Measurements from ENCODE around the gene CPPED1. TPM values are rescaled to one million over a fixed set of nuclear protein-coding genes. Genes with fewer than 3 reads are reported as not detected.

The CPPED1 gene
- polyA plus RNA-seq, 2 donors, result 22.3 to 27.8 TPM

GRCh38 chr16:12732600-12732999 is 71.1 kb downstream of the CPPED1 start:
- Histone ChIP-seq H3K4me1 (ENCODE audit: control insufficient read depth in 2 of 2, insufficient read depth in 2 of 2, low read length in 1 of 2) (no peaks in the 10 kb centered on the region), H3K27ac (ENCODE audit: low read depth in 2 of 2, low read length in 1 of 2) (no peak overlapping the region), H3K36me3 (ENCODE audit: control insufficient read depth in 2 of 2, insufficient read depth in 2 of 2, low read length in 1 of 2) (peaks cover 0 to 2% of the 10 kb centered on the region in 2 donors), H3K27me3 (ENCODE audit: control insufficient read depth in 1 of 2, insufficient read depth in 2 of 2, low read length in 2 of 2) (no peaks in the 10 kb centered on the region), H3K4me3 (ENCODE audit: low read depth in 1 of 2, low read length in 2 of 2) (no peak overlapping the region), H3K9me3 (ENCODE audit: control insufficient read depth in 2 of 2, insufficient read depth in 1 of 2, low read depth in 1 of 2, low read length in 1 of 2) (peaks cover 0 to 6% of the 10 kb centered on the region in 2 donors)

GRCh38 chr16:12729448-12729847 is 74.2 kb downstream of the CPPED1 start:
- Histone ChIP-seq H3K36me3 (ENCODE audit: control insufficient read depth in 2 of 2, insufficient read depth in 2 of 2, low read length in 1 of 2) (no peaks in the 10 kb centered on the region), H3K27me3 (ENCODE audit: control insufficient read depth in 1 of 2, insufficient read depth in 2 of 2, low read length in 2 of 2) (no peaks in the 10 kb centered on the region), H3K27ac (ENCODE audit: low read depth in 2 of 2, low read length in 1 of 2) (no peak overlapping the region), H3K9me3 (ENCODE audit: control insufficient read depth in 2 of 2, insufficient read depth in 1 of 2, low read depth in 1 of 2, low read length in 1 of 2) (peaks cover 0 to 2% of the 10 kb centered on the region in 2 donors), H3K4me1 (ENCODE audit: control insufficient read depth in 2 of 2, insufficient read depth in 2 of 2, low read length in 1 of 2) (no peaks in the 10 kb centered on the region), H3K4me3 (ENCODE audit: low read depth in 1 of 2, low read length in 2 of 2) (no peak overlapping the region)
- 55% methylated on average over 4 of the region's 4 CpGs for whole genome bisulfite sequencing, 2 donors

- no peak overlapping the region for H3K4me3 ChIP-seq (ENCODE audit: low read depth in 1 of 2, low read length in 2 of 2)
- peaks cover 0 to under 1% of the 10 kb centered on the region in 2 donors for H3K36me3 ChIP-seq (ENCODE audit: control insufficient read depth in 2 of 2, insufficient read depth in 2 of 2, low read length in 1 of 2)
- H3K4me1 ChIP-seq (ENCODE audit: control insufficient read depth in 2 of 2, insufficient read depth in 2 of 2, low read length in 1 of 2), result peaks cover 0 to 3% of the 10 kb centered on the region in 2 donors
- H3K27me3 ChIP-seq (ENCODE audit: control insufficient read depth in 1 of 2, insufficient read depth in 2 of 2, low read length in 2 of 2), result no peaks in the 10 kb centered on the region
- no peak overlapping the region for H3K27ac ChIP-seq (ENCODE audit: low read depth in 2 of 2, low read length in 1 of 2)
- H3K9me3 ChIP-seq (ENCODE audit: control insufficient read depth in 2 of 2, insufficient read depth in 1 of 2, low read depth in 1 of 2, low read length in 1 of 2), result peaks cover 0 to 2% of the 10 kb centered on the region in 2 donors
- WGBS, 2 donors, result 87 to 90% methylated on average over 5 of the region's 5 CpGs
These were observed 75.2 kb downstream of the CPPED1 start for GRCh38 chr16:12728469-12728868.

GRCh38 chr16:12724226-12724625 is 79.5 kb downstream of the CPPED1 start:
- WGBS, 2 donors, result 86% methylated on average over 8 of the region's 8 CpGs
- Histone ChIP-seq H3K27me3 (ENCODE audit: control insufficient read depth in 1 of 2, insufficient read depth in 2 of 2, low read length in 2 of 2) (no peaks in the 10 kb centered on the region), H3K4me3 (ENCODE audit: low read depth in 1 of 2, low read length in 2 of 2) (no peak overlapping the region), H3K36me3 (ENCODE audit: control insufficient read depth in 2 of 2, insufficient read depth in 2 of 2, low read length in 1 of 2) (peaks cover 0 to 6% of the 10 kb centered on the region in 2 donors), H3K9me3 (ENCODE audit: control insufficient read depth in 2 of 2, insufficient read depth in 1 of 2, low read depth in 1 of 2, low read length in 1 of 2) (no peaks in the 10 kb centered on the region), H3K27ac (ENCODE audit: low read depth in 2 of 2, low read length in 1 of 2) (no peak overlapping the region), H3K4me1 (ENCODE audit: control insufficient read depth in 2 of 2, insufficient read depth in 2 of 2, low read length in 1 of 2) (peaks cover 0 to 3% of the 10 kb centered on the region in 2 donors)

- H3K4me1 ChIP-seq (ENCODE audit: control insufficient read depth in 2 of 2, insufficient read depth in 2 of 2, low read length in 1 of 2), result peaks cover 0 to 3% of the 10 kb centered on the region in 2 donors
- H3K27ac ChIP-seq (ENCODE audit: low read depth in 2 of 2, low read length in 1 of 2), result no peak overlapping the region
- H3K4me3 ChIP-seq (ENCODE audit: low read depth in 1 of 2, low read length in 2 of 2), result no peak overlapping the region
- H3K9me3 ChIP-seq (ENCODE audit: control insufficient read depth in 2 of 2, insufficient read depth in 1 of 2, low read depth in 1 of 2, low read length in 1 of 2), result no peaks in the 10 kb centered on the region
- H3K36me3 ChIP-seq (ENCODE audit: control insufficient read depth in 2 of 2, insufficient read depth in 2 of 2, low read length in 1 of 2), result peaks cover 0 to 6% of the 10 kb centered on the region in 2 donors
- 77% methylated on average over 5 of the region's 5 CpGs for WGBS, 2 donors
- no peaks in the 10 kb centered on the region for H3K27me3 ChIP-seq (ENCODE audit: control insufficient read depth in 1 of 2, insufficient read depth in 2 of 2, low read length in 2 of 2)
These were observed 80.0 kb downstream of the CPPED1 start for GRCh38 chr16:12723681-12724080.

GRCh38 chr16:12721841-12722421 is 81.8 kb downstream of the CPPED1 start:
- no peaks in the 10 kb centered on the region for H3K27me3 ChIP-seq (ENCODE audit: control insufficient read depth in 1 of 2, insufficient read depth in 2 of 2, low read length in 2 of 2)
- no peaks in the 10 kb centered on the region for H3K9me3 ChIP-seq (ENCODE audit: control insufficient read depth in 2 of 2, insufficient read depth in 1 of 2, low read depth in 1 of 2, low read length in 1 of 2)
- peaks cover 0 to 3% of the 10 kb centered on the region in 2 donors for H3K4me1 ChIP-seq (ENCODE audit: control insufficient read depth in 2 of 2, insufficient read depth in 2 of 2, low read length in 1 of 2)
- H3K4me3 ChIP-seq (ENCODE audit: low read depth in 1 of 2, low read length in 2 of 2), result no peak overlapping the region
- H3K36me3 ChIP-seq (ENCODE audit: control insufficient read depth in 2 of 2, insufficient read depth in 2 of 2, low read length in 1 of 2), result peaks cover 0 to 6% of the 10 kb centered on the region in 2 donors
- H3K27ac ChIP-seq (ENCODE audit: low read depth in 2 of 2, low read length in 1 of 2), result no peak overlapping the region
- 59 to 62% methylated on average over 9 of the region's 9 CpGs for WGBS, 2 donors

- H3K4me3 ChIP-seq (ENCODE audit: low read depth in 1 of 2, low read length in 2 of 2), result no peak overlapping the region
- H3K9me3 ChIP-seq (ENCODE audit: control insufficient read depth in 2 of 2, insufficient read depth in 1 of 2, low read depth in 1 of 2, low read length in 1 of 2), result no peaks in the 10 kb centered on the region
- no peaks in the 10 kb centered on the region for H3K27me3 ChIP-seq (ENCODE audit: control insufficient read depth in 1 of 2, insufficient read depth in 2 of 2, low read length in 2 of 2)
- H3K36me3 ChIP-seq (ENCODE audit: control insufficient read depth in 2 of 2, insufficient read depth in 2 of 2, low read length in 1 of 2), result peaks cover 0 to 6% of the 10 kb centered on the region in 2 donors
- WGBS, 2 donors, result 72 to 77% methylated on average over 4 of the region's 4 CpGs
- no peak overlapping the region for H3K27ac ChIP-seq (ENCODE audit: low read depth in 2 of 2, low read length in 1 of 2)
- H3K4me1 ChIP-seq (ENCODE audit: control insufficient read depth in 2 of 2, insufficient read depth in 2 of 2, low read length in 1 of 2), result peaks cover 0 to 3% of the 10 kb centered on the region in 2 donors
These were observed 83.7 kb downstream of the CPPED1 start for GRCh38 chr16:12719972-12720371.

- H3K4me3 ChIP-seq (ENCODE audit: low read depth in 1 of 2, low read length in 2 of 2), result no peak overlapping the region
- H3K9me3 ChIP-seq (ENCODE audit: control insufficient read depth in 2 of 2, insufficient read depth in 1 of 2, low read depth in 1 of 2, low read length in 1 of 2), result no peaks in the 10 kb centered on the region
- no peaks in the 10 kb centered on the region for H3K4me1 ChIP-seq (ENCODE audit: control insufficient read depth in 2 of 2, insufficient read depth in 2 of 2, low read length in 1 of 2)
- 91 to 92% methylated on average over 3 of the region's 3 CpGs for WGBS, 2 donors
- no peaks in the 10 kb centered on the region for H3K36me3 ChIP-seq (ENCODE audit: control insufficient read depth in 2 of 2, insufficient read depth in 2 of 2, low read length in 1 of 2)
- no peak overlapping the region for H3K27ac ChIP-seq (ENCODE audit: low read depth in 2 of 2, low read length in 1 of 2)
- no peaks in the 10 kb centered on the region for H3K27me3 ChIP-seq (ENCODE audit: control insufficient read depth in 1 of 2, insufficient read depth in 2 of 2, low read length in 2 of 2)
These were observed 87.0 kb downstream of the CPPED1 start for GRCh38 chr16:12716658-12717057.

GRCh38 chr16:12709807-12710206 is 93.9 kb downstream of the CPPED1 start:
- no peak overlapping the region for H3K4me3 ChIP-seq (ENCODE audit: low read depth in 1 of 2, low read length in 2 of 2)
- WGBS, 2 donors, result 79 to 81% methylated on average over 1 of the region's 1 CpG

GRCh38 chr16:12708266-12708665 is 95.4 kb downstream of the CPPED1 start:
- no peak overlapping the region for H3K27ac ChIP-seq (ENCODE audit: low read depth in 2 of 2, low read length in 1 of 2)
- no peak overlapping the region for H3K4me3 ChIP-seq (ENCODE audit: low read depth in 1 of 2, low read length in 2 of 2)
- H3K4me1 ChIP-seq (ENCODE audit: control insufficient read depth in 2 of 2, insufficient read depth in 2 of 2, low read length in 1 of 2), result no peaks in the 10 kb centered on the region
- no peaks in the 10 kb centered on the region for H3K9me3 ChIP-seq (ENCODE audit: control insufficient read depth in 2 of 2, insufficient read depth in 1 of 2, low read depth in 1 of 2, low read length in 1 of 2)
- WGBS, 2 donors, result 79 to 80% methylated on average over 3 of the region's 3 CpGs
- H3K36me3 ChIP-seq (ENCODE audit: control insufficient read depth in 2 of 2, insufficient read depth in 2 of 2, low read length in 1 of 2), result peaks cover 0 to 8% of the 10 kb centered on the region in 2 donors
- H3K27me3 ChIP-seq (ENCODE audit: control insufficient read depth in 1 of 2, insufficient read depth in 2 of 2, low read length in 2 of 2), result no peaks in the 10 kb centered on the region

More at GRCh38 chr16:12709807-12710206, 93.9 kb downstream of the CPPED1 start:
- Histone ChIP-seq H3K36me3 (ENCODE audit: control insufficient read depth in 2 of 2, insufficient read depth in 2 of 2, low read length in 1 of 2) (peaks cover 0 to 3% of the 10 kb centered on the region in 2 donors), H3K9me3 (ENCODE audit: control insufficient read depth in 2 of 2, insufficient read depth in 1 of 2, low read depth in 1 of 2, low read length in 1 of 2) (no peaks in the 10 kb centered on the region), H3K27me3 (ENCODE audit: control insufficient read depth in 1 of 2, insufficient read depth in 2 of 2, low read length in 2 of 2) (no peaks in the 10 kb centered on the region), H3K27ac (ENCODE audit: low read depth in 2 of 2, low read length in 1 of 2) (no peak overlapping the region), H3K4me1 (ENCODE audit: control insufficient read depth in 2 of 2, insufficient read depth in 2 of 2, low read length in 1 of 2) (no peaks in the 10 kb centered on the region)

All from esophagus (tissue), 2 donors.